HG02642 (cell line): ENCODE data around the gene DNAJC3.

Experiments
- ATAC-seq: cut with Tn5 transposase; IDR thresholded peaks from one replicate; pipeline ENCODE4 v1.9.1; 2021; ENCODE audit warnings: mild to moderate bottlenecking; ENCODE audit not compliant: unreplicated experiment, poor library complexity

The DNAJC3 gene

GRCh38 chr13:95814495-95814894 lies 137.6 kb downstream of the DNAJC3 start:
- ATAC-seq: no peak

- ATAC-seq: no peak
Measured at GRCh38 chr13:95822303-95822702, 145.4 kb downstream of the DNAJC3 start.

GRCh38 chr13:95833126-95833525 lies 156.2 kb downstream of the DNAJC3 start:
- ATAC-seq: no peak

GRCh38 chr13:95833719-95834118 lies 156.8 kb downstream of the DNAJC3 start:
- ATAC-seq: no peak

- peak; percentile 89 for ATAC-seq
Measured at GRCh38 chr13:95834134-95834765, 157.3 kb downstream of the DNAJC3 start.

GRCh38 chr13:95841894-95842293 lies 165.0 kb downstream of the DNAJC3 start:
- no peak for ATAC-seq

- no peak for ATAC-seq
Measured at GRCh38 chr13:95842898-95843297, 166.0 kb downstream of the DNAJC3 start.
